GM18526 (cell line): ENCODE measurements around the gene COMMD3.

Source experiments
- POLR2A ChIP-seq: IDR thresholded peaks from 3 replicates; pipeline ENCODE4 v1.6.1; 2011; ENCODE audit not compliant: insufficient read length; ENCODE audit errors: extremely low read depth

COMMD3 gene

GRCh38 chr10:22367471-22367870 lies 51.3 kb downstream of the COMMD3 start:
- no peak for TF ChIP-seq POLR2A

GRCh38 chr10:22368402-22368801 lies 52.2 kb downstream of the COMMD3 start:
- TF ChIP-seq POLR2A, result no peak

DNA sequence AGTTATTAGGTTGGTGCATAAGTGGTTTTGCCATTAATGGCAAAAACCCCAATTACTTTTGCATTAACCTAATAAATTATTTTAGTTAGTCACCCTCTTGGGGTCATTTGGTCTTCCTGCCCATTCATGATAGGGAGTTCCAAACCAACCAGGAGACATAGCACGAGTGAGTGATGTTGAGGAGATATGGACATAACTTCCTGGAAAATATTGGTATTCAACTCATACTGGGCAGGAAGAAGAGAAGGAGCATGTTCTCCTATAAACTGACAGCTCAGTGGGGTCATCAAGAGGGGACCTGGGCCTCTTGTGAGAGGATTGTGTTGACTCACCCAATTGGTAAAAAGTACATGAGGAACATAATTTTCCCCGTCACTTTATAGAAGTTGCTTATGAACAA lies 52.8 kb downstream of the COMMD3 start:
- TF ChIP-seq POLR2A, result no peak

DNA sequence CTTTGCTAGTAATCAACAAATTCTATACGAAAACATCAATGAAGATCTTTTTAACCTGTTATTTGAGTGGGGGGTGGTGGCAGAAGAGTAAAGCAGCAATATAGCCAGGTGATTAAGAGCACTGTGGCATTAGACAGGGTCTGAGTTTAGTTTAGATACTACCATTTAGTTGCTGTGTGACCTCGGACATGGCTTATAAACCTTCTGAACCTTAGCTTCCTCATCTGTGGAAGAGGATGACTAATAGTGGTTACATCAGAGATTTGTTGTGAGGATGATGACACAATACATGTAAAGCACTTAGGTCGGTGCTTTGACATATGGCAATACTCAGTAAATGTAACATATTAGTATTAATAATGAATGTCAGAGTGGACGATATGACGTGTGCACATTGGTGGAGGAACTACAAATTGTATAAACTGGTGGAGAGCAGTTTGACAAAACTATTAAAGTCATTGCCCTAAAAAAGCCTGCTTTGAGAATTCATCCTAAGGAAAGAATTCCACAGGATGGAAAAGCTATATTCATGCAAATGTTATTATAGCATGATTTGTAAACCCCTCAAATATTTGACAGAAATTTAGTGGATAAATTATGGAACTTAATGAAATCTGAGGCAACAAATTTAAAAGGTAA lies 53.4 kb downstream of the COMMD3 start:
- no peak for TF ChIP-seq POLR2A
